ENCODE data around the gene SLC39A11.

SLC39A11 gene

GRCh38 chr17:73052923-73053322 is 39.6 kb downstream of the SLC39A11 start:
- TF ChIP-seq CTCF (conservative IDR thresholded peaks at IDR 0.05; ENCODE audit: low read depth, low read length): no peak
- no peaks in the 10 kb centered on the region for H3K79me2 ChIP-seq (ENCODE audit: insufficient read depth, low read depth)

GRCh38 chr17:73050797-73051196 is 41.7 kb downstream of the SLC39A11 start:
- no peak overlapping the region for H2AFZ ChIP-seq (ENCODE audit: low read depth)
- H3K4me1 ChIP-seq (ENCODE audit: low read depth, poor library complexity, severe bottlenecking): no peaks in the 10 kb centered on the region
- no peaks in the 10 kb centered on the region for H4K20me1 ChIP-seq (ENCODE audit: insufficient read depth)
- no peak overlapping the region for H3K4me3 ChIP-seq (IDR thresholded peaks at IDR 0.05; ENCODE audit: insufficient read depth, low read depth, low read length)
- H3K36me3 ChIP-seq (ENCODE audit: insufficient read depth): no peaks in the 10 kb centered on the region
- H3K4me2 ChIP-seq: no peak overlapping the region
- no peaks in the 10 kb centered on the region for H3K79me2 ChIP-seq (ENCODE audit: insufficient read depth, low read depth)
- no peak overlapping the region for H3K27ac ChIP-seq
- H3K27me3 ChIP-seq (ENCODE audit: insufficient read depth, low read depth): no peaks in the 10 kb centered on the region
- TF ChIP-seq CTCF (conservative IDR thresholded peaks at IDR 0.05; ENCODE audit: low read depth, low read length): no peak
- H3K9ac ChIP-seq: no peak overlapping the region

More at GRCh38 chr17:73052923-73053322, 39.6 kb downstream of the SLC39A11 start:
- Histone ChIP-seq H2AFZ (ENCODE audit: low read depth) (no peak overlapping the region), H3K4me3 (IDR thresholded peaks at IDR 0.05; ENCODE audit: insufficient read depth, low read depth, low read length) (no peak overlapping the region), H3K27ac (no peak overlapping the region), H4K20me1 (ENCODE audit: insufficient read depth) (no peaks in the 10 kb centered on the region), H3K4me2 (no peak overlapping the region), H3K36me3 (ENCODE audit: insufficient read depth) (no peaks in the 10 kb centered on the region), H3K9ac (no peak overlapping the region), H3K27me3 (ENCODE audit: insufficient read depth, low read depth) (no peaks in the 10 kb centered on the region), H3K4me1 (ENCODE audit: low read depth, poor library complexity, severe bottlenecking) (no peaks in the 10 kb centered on the region)

- H3K4me2 ChIP-seq: no peak overlapping the region
- H3K4me3 ChIP-seq (IDR thresholded peaks at IDR 0.05; ENCODE audit: insufficient read depth, low read depth, low read length): no peak overlapping the region
- H3K9ac ChIP-seq: no peak overlapping the region
- no peaks in the 10 kb centered on the region for H3K36me3 ChIP-seq (ENCODE audit: insufficient read depth)
- no peak for TF ChIP-seq CTCF (conservative IDR thresholded peaks at IDR 0.05; ENCODE audit: low read depth, low read length)
- no peaks in the 10 kb centered on the region for H3K4me1 ChIP-seq (ENCODE audit: low read depth, poor library complexity, severe bottlenecking)
- no peak overlapping the region for H3K27ac ChIP-seq
- no peak overlapping the region for H2AFZ ChIP-seq (ENCODE audit: low read depth)
- no peaks in the 10 kb centered on the region for H3K27me3 ChIP-seq (ENCODE audit: insufficient read depth, low read depth)
- no peaks in the 10 kb centered on the region for H3K79me2 ChIP-seq (ENCODE audit: insufficient read depth, low read depth)
- H4K20me1 ChIP-seq (ENCODE audit: insufficient read depth): no peaks in the 10 kb centered on the region
Measured at GRCh38 chr17:73048170-73048569, 44.3 kb downstream of the SLC39A11 start.

GRCh38 chr17:73045724-73046123 is 46.8 kb downstream of the SLC39A11 start:
- Histone ChIP-seq H3K79me2 (ENCODE audit: insufficient read depth, low read depth) (no peaks in the 10 kb centered on the region), H3K27ac (no peak overlapping the region), H3K9ac (no peak overlapping the region), H4K20me1 (ENCODE audit: insufficient read depth) (no peaks in the 10 kb centered on the region), H3K4me3 (IDR thresholded peaks at IDR 0.05; ENCODE audit: insufficient read depth, low read depth, low read length) (no peak overlapping the region), H3K36me3 (ENCODE audit: insufficient read depth) (no peaks in the 10 kb centered on the region), H3K27me3 (ENCODE audit: insufficient read depth, low read depth) (no peaks in the 10 kb centered on the region), H3K4me1 (ENCODE audit: low read depth, poor library complexity, severe bottlenecking) (no peaks in the 10 kb centered on the region), H2AFZ (ENCODE audit: low read depth) (no peak overlapping the region), H3K4me2 (no peak overlapping the region)
- no peak for TF ChIP-seq CTCF (conservative IDR thresholded peaks at IDR 0.05; ENCODE audit: low read depth, low read length)
